Measurements from ENCODE around the gene KLRC4. TPM values are rescaled to one million over a fixed set of nuclear protein-coding genes. Genes with fewer than 3 reads are reported as not detected.
"Not testable (repeated sequence)": the region's sequence is repeated elsewhere in the genome, so short reads cannot be mapped to it uniquely, and the experiment has no call there.

KLRC4 gene
- total RNA-seq, 5 donors from 2014 or later (not counting 1 experiment from before 2014, with no cell fraction given) = 7.1 to 27.1 (median 17.3) TPM

DNA sequence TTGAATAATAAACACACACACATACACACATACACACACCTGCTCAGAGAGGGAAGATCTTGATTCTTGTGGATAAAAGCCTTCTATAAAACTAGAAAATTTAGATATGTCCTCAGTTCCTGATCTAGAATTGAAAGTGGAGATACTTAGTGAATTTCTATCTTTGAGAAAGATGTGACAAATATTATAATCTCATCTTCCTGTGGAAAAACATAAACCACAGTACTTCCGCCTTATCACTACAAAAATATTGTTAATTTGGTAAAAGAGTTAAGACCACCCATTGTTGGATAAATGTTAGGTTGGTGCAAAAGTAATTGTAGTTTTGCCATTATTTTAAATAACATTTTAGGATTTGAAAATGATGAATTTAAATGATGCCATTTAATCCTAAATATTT is 19.7 kb downstream of the KLRC4 start, which contains the start of gene KLRK1:
Gene KLRK1, minus strand, starts transcription at position 138 of the 400 bp plus-strand sequence. CDS start 1,231 bp downstream, outside the sequence.
- H3K27ac Mint-ChIP-seq = peak within 1 kb of the TSS; percentile 74 to 84
- POLR2A ChIA-PET = no interaction called here

DNA sequence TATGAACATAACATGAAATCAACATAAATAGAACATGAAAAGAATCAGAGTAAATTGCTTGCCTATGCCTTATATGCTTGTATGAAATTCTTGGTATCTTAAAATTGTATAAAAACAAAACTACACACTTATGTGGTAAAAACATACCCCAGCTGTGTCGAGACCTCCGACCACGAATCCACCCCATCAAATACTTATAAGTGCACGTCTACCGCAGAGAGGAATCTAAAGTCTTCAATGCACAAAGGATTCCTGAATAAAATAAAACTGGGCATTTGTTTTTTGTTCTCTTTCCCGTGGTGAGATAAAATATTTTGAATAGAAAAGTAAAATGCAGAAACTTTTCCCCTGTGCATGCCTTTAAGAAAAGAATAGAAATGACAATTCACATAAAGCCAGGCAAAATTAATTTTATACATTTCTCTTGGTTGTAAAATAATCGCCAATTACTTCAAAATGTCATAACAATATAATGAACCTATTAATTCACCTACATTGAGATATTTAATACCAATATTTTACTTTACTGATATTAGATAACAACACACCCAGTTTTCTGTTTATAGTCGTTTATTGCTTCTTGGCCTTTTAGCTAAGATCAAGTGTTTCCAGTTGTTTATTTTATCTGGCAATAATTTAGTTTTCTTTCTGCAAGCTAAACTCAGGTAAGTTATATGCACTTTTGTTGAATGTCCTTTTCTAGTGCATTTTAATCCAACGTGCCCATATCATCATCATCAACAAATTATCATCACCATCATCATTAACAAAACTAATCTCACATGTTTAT is 20.7 kb downstream of the KLRC4 start:
- Mint-ChIP-seq H3K36me3 (peaks cover 11% of the 10 kb centered on the region), H3K4me3 (peak overlapping the region; percentile 78 to 85 (median 80)), H3K27me3 (peaks cover 10 to 12% of the 10 kb centered on the region in 2 donors), H3K4me1 (peaks cover 18 to 22% (median 21%) of the 10 kb centered on the region in 3 donors), H3K27ac (peak overlapping the region; percentile 74 to 84), H3K9me3 (no peaks in the 10 kb centered on the region)
- no peaks in the 10 kb centered on the region for H3K36me3 ChIP-seq (ENCODE audit: control insufficient read depth in 2 of 2, extremely low read depth in 1 of 2, insufficient read depth in 1 of 2, low read length in 1 of 2)
- peak overlapping the region; percentile 66 for H3K27ac ChIP-seq (ENCODE audit: low read length)
- peak overlapping the region; percentile 38 to 50 for H3K4me3 ChIP-seq (ENCODE audit: control insufficient read depth in 1 of 2, extremely low read depth in 1 of 2, low read length in 1 of 2)
- no peaks in the 10 kb centered on the region for H3K9me3 ChIP-seq
- WGBS (ENCODE audit: insufficient coverage) = 20% methylated on average over 1 of the region's 9 CpGs
- no peak for DNase-seq
- peaks cover 10 to 27% of the 10 kb centered on the region in 2 experiments for H3K4me1 ChIP-seq (ENCODE audit: control insufficient read depth in 1 of 2, extremely low read depth in 1 of 2, insufficient read depth in 2 of 2, low read length in 2 of 2)
- H3K27me3 ChIP-seq (replicated peaks in 1 of 2; ENCODE audit: control insufficient read depth in 2 of 2, extremely low read depth in 1 of 2, insufficient read depth in 2 of 2, low read length in 1 of 2) = no peaks in the 10 kb centered on the region
- CTCF ChIA-PET = interaction anchor here in 1 of 2 donors (0.6 kb wide), 1 partner anchor 64 kb away, joined by 3 read pairs; no protein-coding TSS in a partner anchor
- ATAC-seq (replicated peaks in 1 of 4) = no peak
- POLR2A ChIA-PET = interaction anchor here in 1 of 2 donors (0.6 kb wide), 1 partner anchor 158 kb away, joined by 4 read pairs; no protein-coding TSS in a partner anchor

More for the DNA sequence above, 19.7 kb downstream of the KLRC4 start, which contains the start of gene KLRK1:
- H3K4me1 Mint-ChIP-seq = peaks cover 20 to 30% (median 23%) of the 10 kb centered on the region in 3 donors
- H3K27me3 Mint-ChIP-seq = peaks cover 13 to 14% of the 10 kb centered on the region in 2 donors
- CTCF ChIA-PET = interaction anchor here in 1 of 2 donors (0.5 kb wide), 1 partner anchor 200 kb away, joined by 4 read pairs; no protein-coding TSS in a partner anchor
- H3K4me3 ChIP-seq (ENCODE audit: control insufficient read depth in 1 of 2, extremely low read depth in 1 of 2, low read length in 1 of 2) = peak within 1 kb of the TSS; percentile 38 to 50
- peak within 1 kb of the TSS; percentile 78 to 85 (median 80) for H3K4me3 Mint-ChIP-seq
- no peaks in the 10 kb centered on the region for H3K36me3 ChIP-seq (ENCODE audit: control insufficient read depth in 2 of 2, extremely low read depth in 1 of 2, insufficient read depth in 1 of 2, low read length in 1 of 2)
- no CpG with 5 or more reads among the region's 1 CpG for WGBS (ENCODE audit: insufficient coverage)
- H3K27me3 ChIP-seq (replicated peaks in 1 of 2; ENCODE audit: control insufficient read depth in 2 of 2, extremely low read depth in 1 of 2, insufficient read depth in 2 of 2, low read length in 1 of 2) = no peaks in the 10 kb centered on the region
- peaks cover 11 to 33% of the 10 kb centered on the region in 2 experiments for H3K4me1 ChIP-seq (ENCODE audit: control insufficient read depth in 1 of 2, extremely low read depth in 1 of 2, insufficient read depth in 2 of 2, low read length in 2 of 2)
- no peaks in the 10 kb centered on the region for H3K9me3 Mint-ChIP-seq
- H3K36me3 Mint-ChIP-seq = peaks cover 7% of the 10 kb centered on the region
- no peaks in the 10 kb centered on the region for H3K9me3 ChIP-seq
- peak within 1 kb of the TSS; percentile 66 for H3K27ac ChIP-seq (ENCODE audit: low read length)
- ATAC-seq (replicated peaks in 1 of 4) (no peak), DNase-seq (no peak)

DNA sequence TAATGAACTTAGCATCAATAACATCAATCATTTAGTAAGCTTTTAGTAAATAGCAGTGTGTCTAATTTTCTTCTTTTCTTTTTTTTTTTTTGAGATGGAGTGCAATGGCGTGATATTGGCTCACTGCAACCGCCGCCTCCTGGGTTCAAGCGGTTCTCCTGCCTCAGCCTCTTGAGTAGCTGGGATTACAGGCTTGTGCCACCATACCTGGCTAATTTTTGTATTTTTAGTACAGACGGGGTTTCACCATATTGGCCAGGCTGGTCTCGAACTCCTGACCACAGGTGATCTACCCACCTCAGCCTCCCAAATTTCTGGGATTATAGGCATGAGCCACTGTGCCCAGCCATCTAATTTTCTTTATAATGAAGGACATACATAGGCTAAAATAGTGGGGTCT is 22.1 kb downstream of the KLRC4 start:
- not testable (repeated sequence) for ATAC-seq (replicated peaks in 1 of 4); H3K36me3 ChIP-seq (ENCODE audit: control insufficient read depth in 2 of 2, extremely low read depth in 1 of 2, insufficient read depth in 1 of 2, low read length in 1 of 2); H3K9me3 ChIP-seq; H3K9me3 Mint-ChIP-seq; H3K27me3 Mint-ChIP-seq; DNase-seq; H3K27me3 ChIP-seq (replicated peaks in 1 of 2; ENCODE audit: control insufficient read depth in 2 of 2, extremely low read depth in 1 of 2, insufficient read depth in 2 of 2, low read length in 1 of 2)
- WGBS (ENCODE audit: insufficient coverage) = no CpG with 5 or more reads among the region's 6 CpGs
- ChIA-PET CTCF (interaction anchor here in 1 of 2 donors (0.6 kb wide), 1 partner anchor 167 kb away, joined by 3 read pairs; no protein-coding TSS in a partner anchor), POLR2A (interaction anchor here in 1 of 2 donors (0.6 to 1.0 kb wide), 3 partner anchors 8 to 94 kb away, joined by 3 to 6 read pairs (median 3); no protein-coding TSS in a partner anchor)
- H3K4me3 Mint-ChIP-seq = peak overlapping the region; percentile 78 to 85 (median 80)
- peaks cover 11 to 22% (median 12%) of the 10 kb centered on the region in 3 donors for H3K4me1 Mint-ChIP-seq
- Histone ChIP-seq H3K4me3 (ENCODE audit: control insufficient read depth in 1 of 2, extremely low read depth in 1 of 2, low read length in 1 of 2) (peak overlapping the region; percentile 23 to 50), H3K27ac (ENCODE audit: low read length) (peak overlapping the region; percentile 66), H3K4me1 (ENCODE audit: control insufficient read depth in 1 of 2, extremely low read depth in 1 of 2, insufficient read depth in 2 of 2, low read length in 2 of 2) (peaks cover 7 to 15% of the 10 kb centered on the region in 2 experiments)
- peak overlapping the region; percentile 53 to 58 for H3K27ac Mint-ChIP-seq
- peaks cover 11% of the 10 kb centered on the region for H3K36me3 Mint-ChIP-seq

DNA sequence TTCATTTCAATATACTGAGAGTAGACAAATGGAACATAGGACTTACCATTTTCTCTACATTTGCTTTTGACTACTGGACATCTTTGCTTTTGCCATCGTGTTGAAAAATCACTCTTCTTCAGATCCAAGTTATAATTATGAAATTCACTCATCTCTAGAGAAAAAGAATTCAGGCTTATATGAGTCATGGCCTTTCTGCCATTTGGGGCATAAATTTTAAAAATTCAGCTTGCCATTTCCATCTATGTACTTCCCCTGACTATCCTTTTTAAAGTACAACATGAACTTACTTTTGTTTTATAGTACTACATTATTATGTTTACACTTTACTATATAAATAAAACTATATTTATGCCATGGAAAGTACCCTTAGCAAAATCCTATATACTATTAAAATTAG is 22.7 kb downstream of the KLRC4 start:
- peaks cover 7 to 22% (median 10%) of the 10 kb centered on the region in 3 donors for H3K4me1 Mint-ChIP-seq
- peak overlapping the region in 1 of 2 donors; percentile 50 for H3K4me3 ChIP-seq (ENCODE audit: control insufficient read depth in 1 of 2, extremely low read depth in 1 of 2, low read length in 1 of 2)
- H3K27me3 ChIP-seq (replicated peaks in 1 of 2; ENCODE audit: control insufficient read depth in 2 of 2, extremely low read depth in 1 of 2, insufficient read depth in 2 of 2, low read length in 1 of 2) = no peaks in the 10 kb centered on the region
- WGBS (ENCODE audit: insufficient coverage) = no CpG with 5 or more reads among the region's 1 CpG
- peaks cover 11% of the 10 kb centered on the region for H3K36me3 Mint-ChIP-seq
- no peaks in the 10 kb centered on the region for H3K36me3 ChIP-seq (ENCODE audit: control insufficient read depth in 2 of 2, extremely low read depth in 1 of 2, insufficient read depth in 1 of 2, low read length in 1 of 2)
- H3K9me3 ChIP-seq = no peaks in the 10 kb centered on the region
- DNase-seq (no peak), ATAC-seq (replicated peaks in 1 of 4) (no peak)
- H3K4me3 Mint-ChIP-seq = peak overlapping the region; percentile 72 to 85 (median 78)
- peaks cover 6 to 10% of the 10 kb centered on the region in 2 experiments for H3K4me1 ChIP-seq (ENCODE audit: control insufficient read depth in 1 of 2, extremely low read depth in 1 of 2, insufficient read depth in 2 of 2, low read length in 2 of 2)
- peaks cover 8% of the 10 kb centered on the region in 2 donors for H3K27me3 Mint-ChIP-seq
- no peaks in the 10 kb centered on the region for H3K9me3 Mint-ChIP-seq
- CTCF ChIA-PET = interaction anchor here in 1 of 2 donors (0.6 to 1.1 kb wide), 2 partner anchors 25 to 168 kb away, joined by 3 read pairs; no protein-coding TSS in a partner anchor
- H3K27ac ChIP-seq (ENCODE audit: low read length) = peak overlapping the region; percentile 66
- peak overlapping the region; percentile 72 to 74 for H3K27ac Mint-ChIP-seq
- POLR2A ChIA-PET = interaction anchor here in 1 of 2 donors (0.6 to 1.0 kb wide), 3 partner anchors 9 to 95 kb away, joined by 3 to 6 read pairs (median 3); no protein-coding TSS in a partner anchor

- H3K36me3 ChIP-seq (ENCODE audit: control insufficient read depth in 2 of 2, extremely low read depth in 1 of 2, insufficient read depth in 1 of 2, low read length in 1 of 2) = peaks cover 0 to 2% of the 10 kb centered on the region in 2 donors
- peak overlapping the region; percentile 30 to 55 for H3K27ac Mint-ChIP-seq
- H3K4me1 Mint-ChIP-seq = peaks cover 14 to 26% (median 17%) of the 10 kb centered on the region in 3 donors
- peak overlapping the region in 1 of 2 donors; percentile 33 for H3K4me3 ChIP-seq (ENCODE audit: control insufficient read depth in 1 of 2, extremely low read depth in 1 of 2, low read length in 1 of 2)
- ChIA-PET CTCF (interaction anchor here in 1 of 2 donors (1.4 kb wide), 1 partner anchor 149 kb away, joined by 3 read pairs; no protein-coding TSS in a partner anchor), POLR2A (no interaction called here)
- H3K4me3 Mint-ChIP-seq = peak overlapping the region; percentile 54 to 78 (median 69)
- H3K27ac ChIP-seq (ENCODE audit: low read length) = peak overlapping the region; percentile 66
- no peaks in the 10 kb centered on the region for H3K27me3 ChIP-seq (replicated peaks in 1 of 2; ENCODE audit: control insufficient read depth in 2 of 2, extremely low read depth in 1 of 2, insufficient read depth in 2 of 2, low read length in 1 of 2)
- H3K27me3 Mint-ChIP-seq = peaks cover 8 to 17% of the 10 kb centered on the region in 2 donors
- H3K4me1 ChIP-seq (ENCODE audit: control insufficient read depth in 1 of 2, extremely low read depth in 1 of 2, insufficient read depth in 2 of 2, low read length in 2 of 2) = peaks cover 6 to 13% of the 10 kb centered on the region in 2 experiments
- H3K36me3 Mint-ChIP-seq = peaks cover 16% of the 10 kb centered on the region
- DNase-seq (no peak), ATAC-seq (replicated peaks in 1 of 4) (peak in 2 of 4 experiments; percentile 23 to 33)
- H3K9me3 ChIP-seq = no peaks in the 10 kb centered on the region
- WGBS (ENCODE audit: insufficient coverage) = no CpG with 5 or more reads among the region's 2 CpGs
- no peaks in the 10 kb centered on the region for H3K9me3 Mint-ChIP-seq
Measured at GRCh38 chr12:10385166-10385613, 24.4 kb downstream of the KLRC4 start.

- Histone ChIP-seq H3K4me3 (ENCODE audit: control insufficient read depth in 1 of 2, extremely low read depth in 1 of 2, low read length in 1 of 2) (peak overlapping the region in 1 of 2 donors; percentile 33), H3K36me3 (ENCODE audit: control insufficient read depth in 2 of 2, extremely low read depth in 1 of 2, insufficient read depth in 1 of 2, low read length in 1 of 2) (peaks cover 0 to 2% of the 10 kb centered on the region in 2 donors), H3K9me3 (no peaks in the 10 kb centered on the region), H3K27me3 (replicated peaks in 1 of 2; ENCODE audit: control insufficient read depth in 2 of 2, extremely low read depth in 1 of 2, insufficient read depth in 2 of 2, low read length in 1 of 2) (no peaks in the 10 kb centered on the region), H3K27ac (ENCODE audit: low read length) (no peak overlapping the region), H3K4me1 (ENCODE audit: control insufficient read depth in 1 of 2, extremely low read depth in 1 of 2, insufficient read depth in 2 of 2, low read length in 2 of 2) (peaks cover 6 to 15% of the 10 kb centered on the region in 2 experiments)
- no CpG with 5 or more reads among the region's 3 CpGs for whole genome bisulfite sequencing (ENCODE audit: insufficient coverage)
- peaks cover 10 to 23% (median 11%) of the 10 kb centered on the region in 3 donors for H3K4me1 Mint-ChIP-seq
- no peak for DNase-seq
- H3K27ac Mint-ChIP-seq = peak overlapping the region; percentile 30 to 65
- ChIA-PET CTCF (no interaction called here), POLR2A (no interaction called here)
- H3K4me3 Mint-ChIP-seq = peak overlapping the region; percentile 54 to 78 (median 69)
- H3K9me3 Mint-ChIP-seq = no peaks in the 10 kb centered on the region
- no peak for ATAC-seq (replicated peaks in 1 of 4)
- H3K36me3 Mint-ChIP-seq = peaks cover 16% of the 10 kb centered on the region
- H3K27me3 Mint-ChIP-seq = peaks cover 8 to 18% of the 10 kb centered on the region in 2 donors
Measured at GRCh38 chr12:10384191-10384590, 25.4 kb downstream of the KLRC4 start.
